ENCODE results near the gene PTPN22. TPM values are rescaled to one million over a fixed set of nuclear protein-coding genes. Genes with fewer than 3 reads are reported as not detected.

The PTPN22 gene
- total RNA-seq, 4 donors from 2014 or later, result 0.56 to 2.3 (median 0.75) TPM

DNA sequence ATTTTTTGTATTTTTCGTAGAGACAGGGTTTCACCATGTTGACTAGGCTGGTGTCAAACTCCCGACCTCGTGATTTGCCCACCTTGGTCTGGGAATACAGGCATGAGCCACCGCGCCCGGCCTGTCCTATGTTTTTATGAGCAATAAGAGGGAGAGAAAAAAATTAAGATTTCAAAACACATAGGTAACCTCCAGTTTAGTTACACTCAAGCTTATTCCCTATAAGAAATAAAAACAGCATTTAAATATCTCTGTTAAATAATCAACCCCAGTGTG is 66.3 kb downstream of the PTPN22 start:
- DNase-seq (ENCODE audit: low spot score in 2 of 2), result no peak
- no peak overlapping the region for H3K4me3 ChIP-seq (ENCODE audit: low read depth, poor library complexity, severe bottlenecking)
- TF ChIP-seq POLR2A (IDR thresholded peaks at IDR 0.05), result no peak
- TF ChIP-seq, protein P1, sequence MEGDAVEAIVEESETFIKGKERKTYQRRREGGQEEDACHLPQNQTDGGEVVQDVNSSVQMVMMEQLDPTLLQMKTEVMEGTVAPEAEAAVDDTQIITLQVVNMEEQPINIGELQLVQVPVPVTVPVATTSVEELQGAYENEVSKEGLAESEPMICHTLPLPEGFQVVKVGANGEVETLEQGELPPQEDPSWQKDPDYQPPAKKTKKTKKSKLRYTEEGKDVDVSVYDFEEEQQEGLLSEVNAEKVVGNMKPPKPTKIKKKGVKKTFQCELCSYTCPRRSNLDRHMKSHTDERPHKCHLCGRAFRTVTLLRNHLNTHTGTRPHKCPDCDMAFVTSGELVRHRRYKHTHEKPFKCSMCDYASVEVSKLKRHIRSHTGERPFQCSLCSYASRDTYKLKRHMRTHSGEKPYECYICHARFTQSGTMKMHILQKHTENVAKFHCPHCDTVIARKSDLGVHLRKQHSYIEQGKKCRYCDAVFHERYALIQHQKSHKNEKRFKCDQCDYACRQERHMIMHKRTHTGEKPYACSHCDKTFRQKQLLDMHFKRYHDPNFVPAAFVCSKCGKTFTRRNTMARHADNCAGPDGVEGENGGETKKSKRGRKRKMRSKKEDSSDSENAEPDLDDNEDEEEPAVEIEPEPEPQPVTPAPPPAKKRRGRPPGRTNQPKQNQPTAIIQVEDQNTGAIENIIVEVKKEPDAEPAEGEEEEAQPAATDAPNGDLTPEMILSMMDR (IDR thresholded peaks at IDR 0.05), result no peak
- WGBS, 2 donors, result 94 to 98% methylated on average over 6 of the region's 6 CpGs
- intact Hi-C loops (cut with DNase I; ENCODE audit: low total_unique reads), result no loop called here

DNA sequence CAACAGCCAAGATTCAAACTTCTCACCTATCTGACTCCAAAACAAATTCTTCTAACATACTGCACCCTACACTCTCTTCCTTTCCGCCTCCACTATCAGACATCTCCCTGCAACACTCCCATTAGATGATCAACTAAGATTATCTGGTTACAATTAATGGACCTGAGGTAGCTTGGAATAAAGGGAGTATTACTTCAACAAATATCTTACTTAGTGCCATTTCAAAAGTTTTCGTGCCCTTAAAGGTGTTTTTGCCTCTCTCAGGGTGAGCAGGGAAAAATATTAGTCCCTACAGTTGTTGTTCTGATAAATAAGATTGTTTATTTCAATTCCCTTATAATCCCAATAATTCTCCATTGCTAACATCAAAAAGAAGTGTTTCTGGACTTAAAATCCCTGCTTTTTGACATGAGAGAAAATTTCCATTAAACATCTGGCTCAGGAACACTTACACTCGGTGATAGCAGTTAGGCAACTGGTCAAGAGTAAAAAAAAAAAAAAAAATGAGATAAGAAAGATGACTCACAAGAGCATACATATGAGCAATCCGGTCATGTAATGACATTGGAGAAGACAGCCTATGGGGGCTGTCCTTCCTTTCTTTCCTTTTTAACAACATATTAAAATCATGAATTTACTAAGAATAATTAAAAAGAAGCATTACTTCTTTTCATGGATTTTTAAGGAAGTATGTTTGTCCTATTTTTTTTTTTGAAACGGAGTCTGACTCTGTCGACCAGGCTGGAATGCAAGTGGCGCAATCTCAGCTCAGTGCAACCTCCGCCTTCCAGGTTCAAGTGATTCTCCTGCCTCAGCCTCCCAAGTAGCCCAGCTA is 66.9 kb downstream of the PTPN22 start:
- intact Hi-C loops (cut with DNase I; ENCODE audit: low total_unique reads), result no loop called here
- 68 to 71% methylated on average over 8 of the region's 8 CpGs for WGBS, 2 donors
- DNase-seq (ENCODE audit: low spot score in 2 of 2), result no peak
- no peak overlapping the region for H3K4me3 ChIP-seq (ENCODE audit: low read depth, poor library complexity, severe bottlenecking)
- TF ChIP-seq, protein P1 (IDR thresholded peaks at IDR 0.05), result no peak
- TF ChIP-seq POLR2A (IDR thresholded peaks at IDR 0.05), result no peak

DNA sequence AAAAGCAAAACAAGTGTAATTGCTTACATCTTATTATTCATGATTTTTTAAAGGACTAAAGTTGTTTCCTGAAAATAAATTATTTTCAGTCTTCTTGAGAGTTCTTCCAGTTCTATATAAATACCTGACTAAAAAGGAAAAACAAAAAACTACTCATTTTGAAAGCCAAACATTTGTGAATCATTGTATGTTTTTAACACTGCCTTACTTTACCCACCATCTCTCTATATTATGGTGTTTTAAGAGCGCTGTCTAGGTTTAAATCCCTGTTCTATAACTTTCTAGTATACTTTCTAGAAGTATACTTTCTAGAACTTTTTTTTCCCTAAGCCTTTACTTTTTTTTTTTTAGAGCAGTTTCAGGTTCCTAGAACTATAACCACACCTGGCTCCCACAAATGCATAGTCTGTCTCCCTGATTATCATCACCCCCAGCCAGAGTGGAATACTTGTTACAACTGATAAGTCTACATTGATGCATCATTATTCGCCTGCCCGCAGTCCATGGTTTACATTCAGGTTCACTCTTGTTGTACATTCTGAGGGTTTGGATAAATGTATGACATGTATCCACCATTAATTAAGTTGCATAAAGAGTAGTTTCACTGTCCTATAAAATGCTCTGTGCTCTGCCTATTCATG is 69.0 kb downstream of the PTPN22 start:
- no peak for DNase-seq (ENCODE audit: low spot score in 2 of 2)
- TF ChIP-seq, protein P1 (IDR thresholded peaks at IDR 0.05), result no peak
- TF ChIP-seq POLR2A (IDR thresholded peaks at IDR 0.05), result no peak
- intact Hi-C loops (cut with DNase I; ENCODE audit: low total_unique reads), result no loop called here
- WGBS, 2 donors, result 92 to 98% methylated on average over 3 of the region's 3 CpGs
- no peak overlapping the region for H3K4me3 ChIP-seq (ENCODE audit: low read depth, poor library complexity, severe bottlenecking)

DNA sequence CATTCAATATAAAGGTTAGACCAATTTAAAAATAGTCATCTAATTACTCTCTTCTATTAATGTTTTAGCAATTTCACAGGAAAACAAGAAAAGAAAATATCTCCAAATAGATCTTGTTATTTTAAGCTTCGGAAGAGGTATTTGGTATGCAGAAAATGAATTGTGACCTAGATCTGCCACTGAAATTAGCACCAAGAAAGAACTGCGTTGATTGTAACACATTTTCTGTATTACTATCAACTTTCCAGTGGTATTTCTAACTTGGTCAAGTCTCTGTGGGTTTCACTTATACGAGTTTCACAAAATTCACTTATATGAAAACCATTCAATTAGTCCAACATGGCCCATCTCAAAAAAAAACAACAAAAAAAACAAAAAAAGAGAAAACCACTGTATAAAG is 71.0 kb downstream of the PTPN22 start:
- no peak for TF ChIP-seq POLR2A (IDR thresholded peaks at IDR 0.05)
- TF ChIP-seq, protein P1 (IDR thresholded peaks at IDR 0.05), result no peak
- WGBS, 2 donors, result 72 to 83% methylated on average over 3 of the region's 3 CpGs
- DNase-seq (ENCODE audit: low spot score in 2 of 2), result no peak
- H3K4me3 ChIP-seq (ENCODE audit: low read depth, poor library complexity, severe bottlenecking), result no peak overlapping the region
- intact Hi-C loops (cut with DNase I; ENCODE audit: low total_unique reads), result no loop called here

DNA sequence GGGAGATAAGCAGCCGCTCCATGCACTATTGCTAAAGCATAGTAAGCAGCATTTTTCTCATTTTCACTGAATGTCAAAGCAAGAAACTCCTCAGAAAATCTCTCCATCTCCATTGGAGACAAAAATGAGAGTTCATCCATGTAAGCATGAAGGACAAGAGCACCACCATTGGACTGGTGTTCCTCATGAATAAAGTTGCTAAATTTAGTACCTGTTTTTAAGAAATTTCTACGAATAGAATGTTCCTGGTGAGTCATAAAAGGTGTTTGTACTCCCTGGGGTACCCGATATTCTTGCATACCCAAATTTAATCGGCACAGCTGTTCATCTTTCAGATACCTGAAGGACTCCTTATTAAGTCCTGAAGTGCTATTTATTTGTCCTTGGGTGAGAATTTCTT is 74.0 kb downstream of the PTPN22 start:
- 81 to 90% methylated on average over 4 of the region's 4 CpGs for WGBS, 2 donors
- intact Hi-C loops (cut with DNase I; ENCODE audit: low total_unique reads), result no loop called here
- DNase-seq (ENCODE audit: low spot score in 2 of 2), result no peak
- no peak for TF ChIP-seq POLR2A (IDR thresholded peaks at IDR 0.05)
- no peak overlapping the region for H3K4me3 ChIP-seq (ENCODE audit: low read depth, poor library complexity, severe bottlenecking)

DNA sequence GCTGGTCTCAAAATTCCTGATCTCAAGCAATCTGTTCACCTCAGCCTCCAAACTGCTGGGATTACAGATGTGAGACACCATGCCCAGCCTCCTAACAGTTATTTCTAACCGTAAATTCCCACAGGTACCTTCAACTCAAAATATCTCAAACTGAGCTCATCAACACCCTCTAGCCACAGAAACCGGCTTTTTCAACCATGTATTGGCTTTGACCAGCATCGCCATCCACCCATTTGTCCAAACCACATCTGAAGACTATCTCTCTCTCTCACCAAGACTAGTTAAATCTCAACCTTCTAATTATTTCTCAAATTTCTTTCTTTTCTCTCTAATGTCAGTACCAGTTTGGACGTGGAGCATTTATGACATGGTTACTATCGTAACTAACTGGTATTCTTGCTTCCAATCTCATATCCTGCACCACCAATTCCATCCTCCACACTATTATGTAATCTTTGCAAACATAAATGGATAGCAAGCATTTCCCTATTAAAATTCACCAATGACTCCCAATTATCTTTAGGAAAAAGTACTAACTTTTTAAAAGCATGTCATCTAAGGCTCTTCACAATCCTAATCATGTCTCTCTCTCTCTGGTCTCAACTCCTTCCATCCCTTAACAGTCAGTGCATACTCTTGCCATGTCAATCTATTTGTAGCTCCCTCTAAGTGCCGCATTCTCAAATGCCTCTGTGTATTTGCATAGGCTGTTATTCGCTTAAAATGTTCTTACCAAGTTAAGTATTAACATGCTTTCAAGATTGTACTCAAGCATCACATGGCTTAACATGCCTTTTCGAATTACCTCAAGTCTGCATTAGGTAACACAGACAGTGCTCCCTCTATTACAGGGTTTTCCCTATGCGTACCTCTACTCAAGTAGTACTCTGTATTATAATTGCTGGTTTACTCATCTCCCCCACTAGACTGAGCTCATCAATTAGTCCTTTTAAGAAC is 77.4 kb downstream of the PTPN22 start:
- TF ChIP-seq POLR2A (IDR thresholded peaks at IDR 0.05), result no peak
- TF ChIP-seq, protein P1 (IDR thresholded peaks at IDR 0.05), result no peak
- intact Hi-C loops (cut with DNase I; ENCODE audit: low total_unique reads), result no loop called here
- DNase-seq (ENCODE audit: low spot score in 2 of 2), result no peak
- WGBS, 2 donors, result 96 to 98% methylated on average over 9 of the region's 9 CpGs
- H3K4me3 ChIP-seq (ENCODE audit: low read depth, poor library complexity, severe bottlenecking), result no peak overlapping the region

All from lower leg skin (tissue), 4 donors.